OCI-LY7 (cell line): ENCODE measurements around the gene PSMD4. TPM values are rescaled to one million over a fixed set of nuclear protein-coding genes. Genes with fewer than 3 reads are reported as not detected.
"Not testable (repeated sequence)": the region's sequence is repeated elsewhere in the genome, so short reads cannot be mapped to it uniquely, and the experiment has no call there.

Experiments
- BruUV-seq: library from RNA; stranded (reverse); fragments of 400-500 nt; replicated peaks from 2 replicates; lab custom pipeline; 2021; lab: Mats Ljungman, UMichigan
- CTCF ChIA-PET: fragments of 300-600 bp; sonication (Branson Sonifier 250); formaldehyde crosslinking; loops from one replicate; lab custom pipeline; 2022; ENCODE audit warnings: antibody characterized with exemption; ENCODE audit not compliant: unreplicated experiment; lab: Charles Lee
- POLR2A ChIA-PET: fragments of 300-600 bp; sonication (Branson Sonifier 250); formaldehyde crosslinking; loops from one replicate; lab custom pipeline; 2022; ENCODE audit warnings: antibody characterized with exemption; lab: Charles Lee
- DNase-seq: peaks from one replicate; pipeline ENCODE4 v3.0.0-alpha.2; 2015; ENCODE audit warnings: low spot score
- H2AFZ ChIP-seq: fragments of 200-600 bp; sonication (generic), shearing (Covaris generic); 2 replicates; pipeline ENCODE4 v1.6.1; 2014; ENCODE audit warnings: mild to moderate bottlenecking, antibody characterized with exemption, low read length, moderate library complexity
- H3K27ac ChIP-seq: fragments of 200-600 bp; sonication (generic); 2 replicates; pipeline ENCODE4 v1.5.1; 2014; ENCODE audit warnings: mixed run types, low read depth, mild to moderate bottlenecking, moderate library complexity, low read length, inconsistent platforms; ENCODE audit not compliant: poor library complexity, severe bottlenecking
- H3K36me3 ChIP-seq: fragments of 200-600 bp; sonication (generic); 2 replicates; pipeline ENCODE4 v1.6.1; 2014; ENCODE audit warnings: mild to moderate bottlenecking, antibody characterized with exemption, low read length, moderate library complexity, mixed read lengths; ENCODE audit not compliant: insufficient read depth
- H3K4me1 ChIP-seq: fragments of 200-600 bp; sonication (generic); 2 replicates; pipeline ENCODE4 v1.5.1; 2014; ENCODE audit warnings: mild to moderate bottlenecking, low read length; ENCODE audit not compliant: insufficient read depth, poor library complexity, severe bottlenecking
- H3K4me2 ChIP-seq: fragments of 200-600 bp; sonication (generic); 2 replicates; pipeline ENCODE4 v1.6.1; 2014; ENCODE audit warnings: mild to moderate bottlenecking, low read length
- H3K4me3 ChIP-seq: fragments of 200-600 bp; sonication (generic); 2 replicates; pipeline ENCODE4 v1.5.1; 2014; ENCODE audit warnings: mild to moderate bottlenecking, low read depth, low read length; ENCODE audit not compliant: poor library complexity, severe bottlenecking
- H3K79me2 ChIP-seq: fragments of 200-600 bp; sonication (generic); 2 replicates; pipeline ENCODE4 v1.6.1; 2016; ENCODE audit warnings: low read depth, mild to moderate bottlenecking, low read length, moderate library complexity, mixed read lengths; ENCODE audit not compliant: insufficient read depth
- H3K9me2 ChIP-seq: fragments of 200-600 bp; sonication (generic); 2 replicates; pipeline ENCODE4 v1.6.1; 2016; ENCODE audit warnings: mild to moderate bottlenecking, low read length, mixed read lengths; ENCODE audit not compliant: insufficient read depth
- H3K9me3 ChIP-seq: fragments of 200-600 bp; sonication (generic); 2 replicates; pipeline ENCODE4 v1.6.1; 2014; ENCODE audit warnings: mild to moderate bottlenecking, mixed run types, low read length, mixed read lengths
- H4K20me1 ChIP-seq: fragments of 200-600 bp; sonication (generic); 2 replicates; pipeline ENCODE4 v1.6.1; 2014; ENCODE audit warnings: mild to moderate bottlenecking, antibody characterized with exemption, low read length, moderate library complexity, mixed read lengths; ENCODE audit not compliant: insufficient read depth
- EZH2phosphoT487 ChIP-seq: fragments of 200-600 bp; sonication (generic); IDR thresholded peaks from 2 replicates; pipeline ENCODE4 v1.6.1; 2018; ENCODE audit warnings: low read depth, borderline replicate concordance, mild to moderate bottlenecking, mixed run types, antibody characterized with exemption, low read length, moderate library complexity, mixed read lengths
- intact Hi-C: fragments of 100-400 bp; cut with micrococcal nuclease; formaldehyde crosslinking; loops from one replicate; pipeline ENCODE4 v1.10.0; 2022; ENCODE audit not compliant: unreplicated experiment
- total RNA-seq, 2 experiments: library from RNA; depleted of rRNA in 1 of 2; stranded (reverse); fragments of >200 nt in 1 of 2; shearing (Covaris generic) in 1 of 2; gene quantifications; 2 replicates each; pipeline ENCODE4 v1.2.3, GENCODE V29; 2014 to 2022
- TF ChIP-seq, protein P1 (sequence below): fragments of 200-600 bp; sonication (generic); conservative IDR thresholded peaks from 2 replicates; pipeline ENCODE4 v1.5.1; 2014; ENCODE audit warnings: mild to moderate bottlenecking, antibody characterized with exemption, low read length, moderate library complexity, mixed read lengths

The PSMD4 gene
- total RNA-seq, 2 experiments from 2014 or later = 118 to 150 TPM

GRCh38 chr1:151266821-151267220, 12.3 kb downstream of the PSMD4 start:
- Histone ChIP-seq H4K20me1 (no peaks in the 10 kb centered on the region; the same call in 1 of the 2 replicates), H3K27ac (no peak overlapping the region), H3K4me3 (no peak overlapping the region), H3K36me3 (peaks cover 73% of the 10 kb centered on the region), H3K9me2 (no peaks in the 10 kb centered on the region), H2AFZ (no peak overlapping the region), H3K79me2 (no peaks in the 10 kb centered on the region), H3K4me1 (no peaks in the 10 kb centered on the region), H3K4me2 (no peak overlapping the region), H3K9me3 (no peaks in the 10 kb centered on the region)
- no peak for DNase-seq
- CTCF ChIA-PET = no interaction called here
- TF ChIP-seq EZH2phosphoT487 = no peak
- TF ChIP-seq, protein P1, sequence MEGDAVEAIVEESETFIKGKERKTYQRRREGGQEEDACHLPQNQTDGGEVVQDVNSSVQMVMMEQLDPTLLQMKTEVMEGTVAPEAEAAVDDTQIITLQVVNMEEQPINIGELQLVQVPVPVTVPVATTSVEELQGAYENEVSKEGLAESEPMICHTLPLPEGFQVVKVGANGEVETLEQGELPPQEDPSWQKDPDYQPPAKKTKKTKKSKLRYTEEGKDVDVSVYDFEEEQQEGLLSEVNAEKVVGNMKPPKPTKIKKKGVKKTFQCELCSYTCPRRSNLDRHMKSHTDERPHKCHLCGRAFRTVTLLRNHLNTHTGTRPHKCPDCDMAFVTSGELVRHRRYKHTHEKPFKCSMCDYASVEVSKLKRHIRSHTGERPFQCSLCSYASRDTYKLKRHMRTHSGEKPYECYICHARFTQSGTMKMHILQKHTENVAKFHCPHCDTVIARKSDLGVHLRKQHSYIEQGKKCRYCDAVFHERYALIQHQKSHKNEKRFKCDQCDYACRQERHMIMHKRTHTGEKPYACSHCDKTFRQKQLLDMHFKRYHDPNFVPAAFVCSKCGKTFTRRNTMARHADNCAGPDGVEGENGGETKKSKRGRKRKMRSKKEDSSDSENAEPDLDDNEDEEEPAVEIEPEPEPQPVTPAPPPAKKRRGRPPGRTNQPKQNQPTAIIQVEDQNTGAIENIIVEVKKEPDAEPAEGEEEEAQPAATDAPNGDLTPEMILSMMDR = no peak
- POLR2A ChIA-PET = interaction anchor here (0.6 kb wide), 1 partner anchor 85 kb away, joined by 3 read pairs; no protein-coding TSS in a partner anchor
- intact Hi-C loops = no loop called here
- no TSS peak for BruUV-seq

DNA sequence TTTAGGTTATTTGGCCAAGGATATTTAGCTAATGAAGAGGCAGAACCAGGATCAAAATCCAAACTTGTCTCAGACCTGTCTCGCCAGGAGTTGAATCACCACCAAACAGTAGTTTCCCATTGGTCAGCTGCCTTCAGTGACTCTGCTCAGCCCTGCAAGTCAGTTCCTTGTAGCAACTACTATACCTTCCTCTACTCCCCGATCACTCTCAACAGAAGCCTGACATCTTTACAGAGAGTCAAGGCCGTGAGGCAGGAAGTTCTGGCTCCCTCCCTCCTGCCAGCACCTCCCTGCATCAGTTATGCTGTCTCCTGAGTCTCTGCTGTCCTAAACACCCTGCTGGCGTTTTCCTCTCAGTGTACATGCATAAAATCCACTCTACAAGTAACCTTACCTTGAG, 13.2 kb downstream of the PSMD4 start:
- H3K4me2 ChIP-seq = no peak overlapping the region
- BruUV-seq = no TSS peak
- H3K9me2 ChIP-seq = no peaks in the 10 kb centered on the region
- no peak overlapping the region for H2AFZ ChIP-seq
- CTCF ChIA-PET = no interaction called here
- TF ChIP-seq, protein P1 = no peak
- TF ChIP-seq EZH2phosphoT487 = no peak
- no peak overlapping the region for H3K27ac ChIP-seq
- POLR2A ChIA-PET = no interaction called here
- H3K36me3 ChIP-seq = peaks cover 63% of the 10 kb centered on the region
- no peak overlapping the region for H3K4me3 ChIP-seq
- intact Hi-C loops = no loop called here
- no peaks in the 10 kb centered on the region; the same call in 1 of the 2 replicates for H4K20me1 ChIP-seq
- DNase-seq = no peak
- H3K9me3 ChIP-seq = no peaks in the 10 kb centered on the region
- no peaks in the 10 kb centered on the region for H3K79me2 ChIP-seq
- no peaks in the 10 kb centered on the region for H3K4me1 ChIP-seq

DNA sequence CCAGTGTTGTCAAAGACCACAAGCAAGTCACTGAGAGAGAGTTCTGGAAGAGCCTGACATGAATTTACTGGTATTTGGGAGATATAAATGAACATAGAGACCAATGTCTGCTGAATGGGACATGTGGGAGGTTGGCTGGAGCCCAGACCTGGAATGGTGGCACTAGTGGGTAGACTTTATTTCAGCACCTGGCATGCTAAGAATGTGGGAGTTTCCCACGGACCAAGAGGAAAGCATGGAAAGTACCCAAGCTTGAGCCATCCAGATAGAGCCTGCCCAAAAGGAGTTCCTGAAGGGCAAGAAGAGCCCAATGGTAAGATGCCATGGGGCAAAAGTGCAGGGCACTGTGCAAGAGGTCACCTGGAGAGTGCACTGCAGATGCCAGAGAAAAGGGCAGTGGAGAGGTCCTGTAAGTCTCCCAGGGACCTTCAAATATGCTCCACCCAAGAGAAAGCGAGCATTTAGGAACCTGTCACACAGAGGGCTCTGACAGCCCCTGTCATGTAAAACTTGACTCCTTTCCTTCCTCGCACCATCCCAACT, 19.5 kb downstream of the PSMD4 start:
- intact Hi-C loops = no loop called here
- H3K9me3 ChIP-seq = no peaks in the 10 kb centered on the region
- TF ChIP-seq, protein P1 = no peak
- no peak for TF ChIP-seq EZH2phosphoT487
- CTCF ChIA-PET = no interaction called here
- H3K4me2 ChIP-seq = no peak overlapping the region
- no peak overlapping the region for H2AFZ ChIP-seq
- no peak overlapping the region for H3K4me3 ChIP-seq
- no peaks in the 10 kb centered on the region for H3K9me2 ChIP-seq
- no peaks in the 10 kb centered on the region for H3K79me2 ChIP-seq
- H3K36me3 ChIP-seq = 0 out of 2 replicates have a peak, but pooled peaks cover 7% of the 10 kb centered on the region
- no peak overlapping the region for H3K27ac ChIP-seq
- H3K4me1 ChIP-seq = peaks cover 13% of the 10 kb centered on the region
- no TSS peak for BruUV-seq
- DNase-seq = no peak
- POLR2A ChIA-PET = interaction anchor here (0.5 to 0.8 kb wide), 2 partner anchors 12 to 23 kb away, joined by 4 read pairs; no protein-coding TSS in a partner anchor
- H4K20me1 ChIP-seq = no peaks in the 10 kb centered on the region

DNA sequence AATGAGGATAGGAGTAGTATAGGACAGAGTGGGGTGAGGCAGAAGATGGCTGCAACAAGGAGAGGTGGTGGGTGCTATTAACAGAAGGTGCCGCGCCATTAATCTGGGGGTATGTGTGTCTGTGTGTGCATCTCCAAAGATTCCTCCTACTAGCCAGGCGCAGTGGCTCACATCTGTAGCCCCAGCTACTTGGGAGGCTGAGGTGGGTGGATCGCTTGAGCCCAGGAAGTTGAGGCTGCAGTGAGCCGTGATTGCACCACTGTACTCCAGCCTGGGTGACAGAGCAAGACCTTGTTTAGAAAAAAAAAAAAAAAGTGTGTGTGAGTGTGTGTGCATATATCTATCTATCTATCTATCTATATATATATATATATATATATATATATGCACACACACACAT, 20.8 kb downstream of the PSMD4 start:
- POLR2A ChIA-PET = interaction anchor here (0.5 kb wide), 1 partner anchor 219 kb away, joined by 3 read pairs; no protein-coding TSS in a partner anchor

More for the DNA sequence above, 20.8 kb downstream of the PSMD4 start:
- H4K20me1 ChIP-seq, H3K9me2 ChIP-seq, H3K27ac ChIP-seq, BruUV-seq, intact Hi-C loops, H3K9me3 ChIP-seq, H3K36me3 ChIP-seq, H2AFZ ChIP-seq, H3K4me3 ChIP-seq, DNase-seq, H3K4me2 ChIP-seq, H3K79me2 ChIP-seq, CTCF ChIA-PET: not testable (repeated sequence)
- H3K4me1 ChIP-seq = peaks cover 13% of the 10 kb centered on the region
